ENCODE results near the gene CTNND2.

CTNND2 gene

GRCh38 chr5:11212706-11213105 is 691.5 kb downstream of the CTNND2 start:
- no peak for DNase-seq (ENCODE audit: low read depth in 1 of 2, low spot score in 1 of 2)

- DNase-seq (ENCODE audit: low read depth in 1 of 2, low spot score in 1 of 2): no peak
These were observed 706.5 kb downstream of the CTNND2 start for GRCh38 chr5:11197726-11198125.

GRCh38 chr5:11191673-11192072 is 712.6 kb downstream of the CTNND2 start:
- DNase-seq (ENCODE audit: low read depth in 1 of 2, low spot score in 1 of 2): no peak

- DNase-seq (ENCODE audit: low read depth in 1 of 2, low spot score in 1 of 2): no peak
These were observed 721.7 kb downstream of the CTNND2 start for GRCh38 chr5:11182441-11183080.

GRCh38 chr5:11181940-11182339 is 722.3 kb downstream of the CTNND2 start:
- no peak for DNase-seq (ENCODE audit: low read depth in 1 of 2, low spot score in 1 of 2)

- DNase-seq (ENCODE audit: low read depth in 1 of 2, low spot score in 1 of 2): no peak
These were observed 723.4 kb downstream of the CTNND2 start for GRCh38 chr5:11180890-11181289.

- no peak for DNase-seq (ENCODE audit: low read depth in 1 of 2, low spot score in 1 of 2)
These were observed 726.1 kb downstream of the CTNND2 start for GRCh38 chr5:11177999-11178711.

- no peak for DNase-seq (ENCODE audit: low read depth in 1 of 2, low spot score in 1 of 2)
These were observed 729.7 kb downstream of the CTNND2 start for GRCh38 chr5:11174591-11174990.

- no peak for DNase-seq (ENCODE audit: low read depth in 1 of 2, low spot score in 1 of 2)
These were observed 731.8 kb downstream of the CTNND2 start for GRCh38 chr5:11172484-11172883.

- no peak for DNase-seq (ENCODE audit: low read depth in 1 of 2, low spot score in 1 of 2)
These were observed 733.0 kb downstream of the CTNND2 start for GRCh38 chr5:11171236-11171635.

- no peak for DNase-seq (ENCODE audit: low read depth in 1 of 2, low spot score in 1 of 2)
These were observed 737.3 kb downstream of the CTNND2 start for GRCh38 chr5:11166923-11167322.

GRCh38 chr5:11164531-11165294 is 739.5 kb downstream of the CTNND2 start:
- no peak for DNase-seq (ENCODE audit: low read depth in 1 of 2, low spot score in 1 of 2)

- DNase-seq (ENCODE audit: low read depth in 1 of 2, low spot score in 1 of 2): no peak
These were observed 747.1 kb downstream of the CTNND2 start for GRCh38 chr5:11157132-11157531.

GRCh38 chr5:11153670-11154382 is 750.4 kb downstream of the CTNND2 start:
- DNase-seq (ENCODE audit: low read depth in 1 of 2, low spot score in 1 of 2): no peak

- DNase-seq (ENCODE audit: low read depth in 1 of 2, low spot score in 1 of 2): no peak
These were observed 751.9 kb downstream of the CTNND2 start for GRCh38 chr5:11152368-11152767.

GRCh38 chr5:11150976-11151375 is 753.3 kb downstream of the CTNND2 start:
- DNase-seq (ENCODE audit: low read depth in 1 of 2, low spot score in 1 of 2): no peak

GRCh38 chr5:11148810-11149539 is 755.3 kb downstream of the CTNND2 start:
- no peak for DNase-seq (ENCODE audit: low read depth in 1 of 2, low spot score in 1 of 2)

- no peak for DNase-seq (ENCODE audit: low read depth in 1 of 2, low spot score in 1 of 2)
These were observed 758.1 kb downstream of the CTNND2 start for GRCh38 chr5:11146171-11146570.

- DNase-seq (ENCODE audit: low read depth in 1 of 2, low spot score in 1 of 2): no peak
These were observed 760.6 kb downstream of the CTNND2 start for GRCh38 chr5:11143456-11144267.
